Colonic mucosa (tissue), 4 donors: Measurements from ENCODE around the gene NAA10. TPM values are rescaled to one million over a fixed set of nuclear protein-coding genes. Genes with fewer than 3 reads are reported as not detected.
A peak's percentile ranks its signal among the peaks of the same experiment; 100 is the strongest.

ENCODE experiments used
- DNase-seq: peaks from one replicate; pipeline ENCODE4 v3.0.0-alpha.2; 2020
- H3K27ac ChIP-seq: fragments of 200-600 bp; one replicate; pipeline ENCODE4 v1.8.0; 2021
- H3K27me3 ChIP-seq: fragments of 200-600 bp; one replicate; pipeline ENCODE4 v1.8.0; 2021
- H3K36me3 ChIP-seq: fragments of 200-600 bp; one replicate; pipeline ENCODE4 v1.8.0; 2021
- H3K4me1 ChIP-seq: fragments of 200-600 bp; one replicate; pipeline ENCODE4 v1.8.0; 2021; ENCODE audit warnings: mild to moderate bottlenecking
- H3K4me3 ChIP-seq: fragments of 200-600 bp; one replicate; pipeline ENCODE4 v1.8.0; 2021
- H3K9ac ChIP-seq, 2 donors: one replicate each; pipeline ENCODE4 v1.7.0; 2013; ENCODE audit warnings: control low read depth in 2 of 2, low read depth in 2 of 2, low read length in 2 of 2
- H3K9me3 ChIP-seq: fragments of 200-600 bp; one replicate; pipeline ENCODE4 v1.8.0; 2021
- CTCF ChIP-seq: fragments of 200-600 bp; IDR thresholded peaks from one replicate; pipeline ENCODE4 v1.8.0; 2022; ENCODE audit warnings: antibody characterized with exemption, mild to moderate bottlenecking
- intact Hi-C: fragments of 100-400 bp; cut with DNase I; formaldehyde crosslinking; loops from one replicate; pipeline ENCODE4 v1.14.1; 2022
- total RNA-seq, 2 donors: library from RNA; stranded (reverse); fragmentation: NEBNext Ultra II Directional in 1 of 2; extraction: Animal tissue kit (Norgen Biotek cat#: 25700) in 1 of 2; gene quantifications; one replicate each; pipeline ENCODE4 v1.2.1, GENCODE V29; 2021
- donor health status: healthy.
- donor health status: DM: no; HTN: no; CAD: no.
- donor health status: DM: no; HTN: no; CAD: no.

Gene NAA10
- total RNA-seq, 2 donors from 2014 or later = 55.9 to 115 TPM

GRCh38 chrX:153968754-153969124, 33.9 kb upstream of the NAA10 start:
- Histone ChIP-seq H3K36me3 (no peaks in the 10 kb centered on the region), H3K9ac (peak overlapping the region in 1 of 2 donors; percentile 77), H3K4me3 (peak overlapping the region; percentile 48), H3K27ac (peak overlapping the region; percentile 61), H3K27me3 (no peaks in the 10 kb centered on the region), H3K9me3 (no peaks in the 10 kb centered on the region), H3K4me1 (peaks cover 4% of the 10 kb centered on the region)
- TF ChIP-seq CTCF = no peak
- DNase-seq = no peak
- intact Hi-C loops = no loop called here

DNA sequence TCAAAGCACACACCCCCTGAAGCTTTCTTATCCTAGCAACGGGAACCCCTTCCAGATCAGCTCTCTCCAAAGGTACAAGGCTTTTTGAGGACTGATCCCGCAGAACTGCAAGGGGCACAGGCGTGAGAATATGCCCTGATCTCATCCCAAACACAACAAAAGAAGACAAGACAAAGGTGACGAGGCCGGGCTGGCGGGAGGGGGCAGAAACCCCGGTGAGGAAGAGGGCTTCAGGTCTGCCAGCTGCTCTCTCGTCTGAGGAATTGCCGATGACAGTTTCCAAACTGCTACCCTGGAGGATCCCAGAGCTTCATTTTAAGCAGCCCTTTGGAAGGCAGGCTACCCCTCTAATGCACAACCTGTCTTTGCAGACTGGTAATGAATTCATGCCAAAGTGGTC, 33.4 kb upstream of the NAA10 start:
- peak overlapping the region in 1 of 2 donors; percentile 77 for H3K9ac ChIP-seq
- peak overlapping the region; percentile 48 for H3K4me3 ChIP-seq
- H3K36me3 ChIP-seq = no peaks in the 10 kb centered on the region
- H3K4me1 ChIP-seq = peaks cover 4% of the 10 kb centered on the region
- no peak for DNase-seq
- H3K9me3 ChIP-seq = no peaks in the 10 kb centered on the region
- intact Hi-C loops = no loop called here
- TF ChIP-seq CTCF = no peak
- H3K27me3 ChIP-seq = no peaks in the 10 kb centered on the region
- peak overlapping the region; percentile 3 for H3K27ac ChIP-seq

DNA sequence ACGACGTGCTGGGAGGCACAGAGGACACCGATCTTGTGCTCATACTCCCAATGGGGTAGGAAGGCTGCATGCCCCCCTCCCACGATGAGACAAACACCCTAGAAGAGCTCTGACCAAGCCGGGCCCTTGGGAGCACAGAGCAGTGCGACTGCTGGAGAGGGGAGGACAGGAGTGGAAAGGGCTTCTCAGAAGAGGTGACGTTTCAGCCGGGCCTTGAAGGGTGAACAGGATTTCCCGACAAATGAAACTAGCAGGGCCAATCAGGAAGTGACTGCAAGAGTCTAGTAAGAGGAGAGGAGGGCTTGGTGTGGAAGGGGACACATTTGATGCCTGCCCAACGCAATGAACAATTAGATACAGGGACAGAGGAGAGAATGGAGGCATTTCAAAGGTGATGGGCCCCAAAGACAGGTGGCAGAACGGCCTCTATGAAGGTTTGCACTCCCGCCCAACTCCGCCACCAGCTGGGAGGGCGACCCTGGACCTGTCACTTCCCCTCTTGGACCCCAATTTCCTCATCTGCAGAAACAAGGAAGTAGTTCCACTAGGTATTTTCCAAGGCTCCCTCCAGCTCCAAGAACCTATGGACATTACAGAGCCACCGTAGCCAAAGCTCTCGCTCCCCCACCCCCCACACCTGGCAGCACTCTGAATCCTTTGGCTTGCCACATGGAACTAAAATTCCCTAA, 32.8 kb upstream of the NAA10 start:
- Histone ChIP-seq H3K9me3 (no peaks in the 10 kb centered on the region), H3K9ac (peak overlapping the region; percentile 16 to 32), H3K27me3 (no peaks in the 10 kb centered on the region), H3K36me3 (no peaks in the 10 kb centered on the region), H3K4me3 (no peak overlapping the region), H3K4me1 (peaks cover 4% of the 10 kb centered on the region), H3K27ac (peak overlapping the region; percentile 3)
- intact Hi-C loops = no loop called here
- TF ChIP-seq CTCF = no peak
- DNase-seq = no peak

DNA sequence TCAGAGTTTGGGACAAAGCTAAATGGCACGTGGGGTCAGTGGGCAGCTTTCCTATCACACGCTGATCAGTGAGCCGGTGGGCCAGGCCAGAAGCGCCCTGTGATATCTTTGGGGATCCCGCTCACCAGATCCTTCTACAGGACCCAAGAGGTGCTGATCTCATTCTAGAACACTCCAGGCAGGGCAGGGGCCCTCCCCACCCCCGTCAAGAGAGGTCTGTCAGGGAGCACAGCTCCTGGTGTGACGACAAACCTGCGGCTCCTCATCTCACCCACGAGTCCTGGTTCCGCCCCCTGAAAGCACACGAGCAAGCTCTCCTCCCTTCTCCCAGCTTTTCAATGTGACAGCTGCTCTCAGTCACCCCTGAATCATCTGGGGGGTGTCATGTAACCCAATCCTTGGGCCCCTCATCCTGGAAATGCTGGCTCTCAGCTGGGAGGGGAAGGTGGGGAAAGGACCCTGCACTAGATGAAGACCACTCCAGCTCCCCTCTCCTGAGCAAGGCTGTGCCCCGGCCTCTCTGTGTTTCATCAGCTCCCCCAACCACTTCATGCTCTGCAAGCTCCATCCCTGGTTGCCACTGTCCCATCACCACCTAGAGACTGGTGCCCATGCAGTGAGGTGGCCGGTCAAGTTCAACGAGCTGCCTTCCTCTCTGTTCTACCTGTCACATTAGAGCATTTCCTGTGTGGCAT, 32.2 kb upstream of the NAA10 start:
- H3K4me1 ChIP-seq = peaks cover 4% of the 10 kb centered on the region
- TF ChIP-seq CTCF = no peak
- intact Hi-C loops = no loop called here
- no peaks in the 10 kb centered on the region for H3K27me3 ChIP-seq
- H3K4me3 ChIP-seq = no peak overlapping the region
- no peak for DNase-seq
- peak overlapping the region in 1 of 2 donors; percentile 20 for H3K9ac ChIP-seq
- H3K9me3 ChIP-seq = no peaks in the 10 kb centered on the region
- H3K27ac ChIP-seq = no peak overlapping the region
- H3K36me3 ChIP-seq = no peaks in the 10 kb centered on the region

DNA sequence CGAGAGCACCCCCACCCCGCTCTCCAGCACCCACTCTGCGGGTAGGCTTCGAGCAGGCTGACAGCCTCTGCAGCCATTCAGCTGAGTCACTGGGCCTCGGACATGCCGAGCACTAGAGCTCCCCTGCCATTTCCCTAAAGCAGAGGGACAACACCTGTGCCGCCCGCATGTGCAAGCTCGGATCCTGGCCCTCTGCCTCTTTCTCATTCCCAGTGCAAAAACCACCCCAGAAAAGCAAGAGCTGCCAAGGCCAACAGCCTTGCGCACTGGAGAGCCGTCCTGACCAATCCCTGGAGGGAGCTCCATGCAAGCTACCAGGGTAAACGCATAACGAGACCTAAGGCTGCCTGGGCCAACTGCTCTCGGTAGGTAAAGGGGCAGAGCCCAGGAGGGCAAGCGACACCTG, 31.4 kb upstream of the NAA10 start:
- H3K27me3 ChIP-seq = no peaks in the 10 kb centered on the region
- no peak overlapping the region for H3K27ac ChIP-seq
- DNase-seq = no peak
- no peak overlapping the region for H3K9ac ChIP-seq
- no peaks in the 10 kb centered on the region for H3K36me3 ChIP-seq
- H3K4me1 ChIP-seq = peaks cover 4% of the 10 kb centered on the region
- TF ChIP-seq CTCF = no peak
- H3K9me3 ChIP-seq = no peaks in the 10 kb centered on the region
- no peak overlapping the region for H3K4me3 ChIP-seq
- intact Hi-C loops = no loop called here
